ENCODE data around the gene COX4I2.

The COX4I2 gene

DNA sequence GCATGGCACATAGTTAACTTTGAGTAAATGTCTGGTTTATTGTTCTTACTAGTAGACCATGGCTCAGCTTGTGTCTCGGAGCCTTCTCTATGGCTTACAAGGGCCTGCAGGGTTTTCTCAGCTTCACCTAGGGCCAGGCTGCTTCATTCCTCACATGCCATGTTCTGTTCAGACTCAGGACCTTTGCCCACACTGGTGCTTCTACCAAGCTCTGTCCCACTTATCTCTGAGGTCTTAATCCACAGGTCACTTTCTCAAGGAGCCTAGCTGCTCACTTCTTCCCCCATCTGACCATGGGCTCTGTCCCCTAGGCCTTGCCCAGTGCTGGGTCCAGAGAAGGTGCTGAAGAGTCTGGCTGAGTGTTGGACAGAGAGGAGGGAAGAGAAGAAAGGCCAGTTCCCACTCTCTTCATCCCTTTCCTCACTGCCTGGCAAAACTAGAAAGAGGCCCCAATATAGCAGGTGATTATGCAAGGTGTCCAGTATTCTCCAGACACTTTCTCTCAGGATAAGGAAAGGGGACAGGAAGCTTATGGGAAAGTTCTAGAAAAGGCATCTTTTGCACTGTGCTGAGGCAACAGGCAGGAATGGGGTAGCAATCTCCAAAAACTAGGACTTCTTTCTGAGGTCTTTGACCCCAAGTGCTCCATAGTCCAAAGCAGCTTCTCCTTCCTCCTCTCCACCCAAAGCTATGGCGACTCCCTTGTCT lies 40.0 kb downstream of the COX4I2 start:
- DNase-seq (ENCODE audit: low read depth): no peak

DNA sequence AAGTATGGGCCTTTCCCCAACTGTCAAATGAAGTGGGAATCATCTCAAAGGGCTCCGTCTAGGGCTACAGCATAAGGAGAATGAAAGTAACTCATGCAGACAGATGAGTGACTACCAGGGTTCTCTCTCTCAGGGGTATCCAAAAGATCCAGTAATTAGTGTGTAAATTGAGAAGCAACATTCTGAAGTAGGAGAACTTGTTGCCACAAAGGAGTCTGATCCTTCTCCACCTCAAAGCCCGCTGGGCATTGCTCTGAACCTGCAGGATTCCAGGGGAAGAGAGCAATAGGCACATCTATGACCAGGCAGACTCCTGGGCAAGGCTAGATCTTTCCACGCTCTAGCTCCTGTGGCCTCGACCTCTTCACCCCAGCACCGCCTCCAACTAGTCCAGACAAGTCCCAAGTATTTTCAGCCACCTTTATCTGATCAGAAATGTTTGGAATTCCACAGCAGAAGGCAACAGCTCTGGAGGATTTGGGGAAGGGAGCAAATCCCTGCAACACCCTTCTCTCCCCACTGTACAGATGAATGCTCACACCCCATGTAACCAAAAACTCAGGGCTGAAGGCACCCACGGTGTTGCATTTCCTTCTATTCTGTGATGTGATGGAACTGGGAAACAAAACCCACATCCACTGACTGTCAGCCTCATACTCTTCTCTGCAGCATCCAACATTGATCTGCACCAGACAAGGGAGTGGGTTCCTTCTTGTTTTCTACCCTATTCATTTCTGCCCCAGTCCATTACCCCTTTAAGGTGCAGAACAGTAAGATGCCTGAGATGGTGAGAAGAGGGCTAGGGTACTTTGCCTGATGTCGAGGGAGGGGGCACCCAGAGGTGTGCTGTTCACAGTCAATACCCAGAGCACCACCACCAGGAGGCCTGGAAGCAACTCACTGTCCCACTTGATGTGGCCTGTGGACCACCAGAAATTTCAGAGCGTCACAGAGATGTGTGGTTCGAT lies 41.0 kb downstream of the COX4I2 start:
- DNase-seq (ENCODE audit: low read depth): no peak

- no peak for DNase-seq (ENCODE audit: low read depth)
Observed at GRCh38 chr20:31679357-31680285, 41.9 kb downstream of the COX4I2 start.

- DNase-seq (ENCODE audit: low read depth): no peak
Observed at GRCh38 chr20:31680286-31681127, 42.8 kb downstream of the COX4I2 start.

GRCh38 chr20:31681128-31681727 lies 43.5 kb downstream of the COX4I2 start:
- no peak for DNase-seq (ENCODE audit: low read depth)

- no peak for DNase-seq (ENCODE audit: low read depth)
Observed at GRCh38 chr20:31681769-31682168, 44.1 kb downstream of the COX4I2 start.

DNA sequence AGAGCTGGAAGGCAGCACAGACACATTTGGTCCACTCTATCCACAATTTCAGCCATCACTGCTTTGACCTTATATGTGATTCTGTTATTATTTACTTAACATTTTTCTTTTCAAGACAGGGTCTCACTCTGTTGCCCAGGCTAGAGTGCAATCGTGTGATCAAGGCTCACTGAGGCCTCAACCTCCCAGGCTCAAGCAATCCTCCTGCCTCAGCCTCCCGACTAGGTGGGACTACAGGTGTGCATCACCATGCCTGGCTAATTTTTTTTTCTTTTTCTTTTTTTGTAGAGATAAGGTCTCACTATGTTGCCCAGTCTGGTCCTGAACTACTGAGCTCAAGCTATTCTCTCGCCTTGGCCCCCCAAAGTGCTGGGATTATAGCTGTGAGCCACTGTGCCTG lies 44.6 kb downstream of the COX4I2 start:
- DNase-seq (ENCODE audit: low read depth): no peak

GRCh38 chr20:31682927-31683326 lies 45.2 kb downstream of the COX4I2 start:
- no peak for DNase-seq (ENCODE audit: low read depth)

DNA sequence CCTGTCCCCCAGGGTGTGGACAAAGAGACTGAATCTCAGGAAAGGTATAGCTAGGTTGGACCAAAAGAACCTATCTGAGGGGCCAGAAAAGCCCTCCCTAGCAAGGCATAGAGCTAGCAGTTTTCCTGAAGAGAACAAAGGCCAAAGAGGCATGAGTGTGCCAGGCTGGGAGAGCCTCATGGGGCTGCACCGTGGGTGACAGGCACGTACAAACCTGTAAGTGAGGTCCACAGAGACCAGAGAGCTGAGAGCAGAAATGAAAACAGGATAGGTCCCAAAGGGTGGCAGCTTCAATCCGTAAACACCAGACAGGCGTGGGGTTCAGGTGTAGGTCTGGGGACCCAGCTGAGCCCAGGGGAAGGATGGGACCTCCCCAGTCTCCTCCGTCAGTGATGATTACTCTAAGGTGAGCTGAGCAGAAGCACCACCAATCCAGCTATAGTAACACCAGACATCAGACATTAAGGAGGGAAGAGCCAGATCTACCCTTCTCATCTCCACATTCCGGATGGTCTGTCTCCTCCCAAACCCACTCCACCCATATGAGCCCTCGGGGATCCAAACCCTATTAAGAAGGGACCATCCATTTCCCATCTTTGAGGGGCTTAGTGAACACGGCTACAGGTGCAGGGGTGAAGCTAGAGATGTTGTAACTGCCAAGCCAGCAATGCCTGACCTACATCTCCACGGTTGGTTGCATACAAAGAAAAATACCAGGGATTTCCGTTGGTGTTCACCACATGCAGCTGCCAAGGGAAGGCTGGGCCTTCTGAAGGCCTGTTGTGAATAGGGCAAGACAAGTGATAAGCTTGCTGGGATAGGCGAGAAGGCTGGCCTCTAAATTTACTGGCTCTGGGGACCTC lies 46.7 kb downstream of the COX4I2 start:
- DNase-seq (ENCODE audit: low read depth): no peak

DNA sequence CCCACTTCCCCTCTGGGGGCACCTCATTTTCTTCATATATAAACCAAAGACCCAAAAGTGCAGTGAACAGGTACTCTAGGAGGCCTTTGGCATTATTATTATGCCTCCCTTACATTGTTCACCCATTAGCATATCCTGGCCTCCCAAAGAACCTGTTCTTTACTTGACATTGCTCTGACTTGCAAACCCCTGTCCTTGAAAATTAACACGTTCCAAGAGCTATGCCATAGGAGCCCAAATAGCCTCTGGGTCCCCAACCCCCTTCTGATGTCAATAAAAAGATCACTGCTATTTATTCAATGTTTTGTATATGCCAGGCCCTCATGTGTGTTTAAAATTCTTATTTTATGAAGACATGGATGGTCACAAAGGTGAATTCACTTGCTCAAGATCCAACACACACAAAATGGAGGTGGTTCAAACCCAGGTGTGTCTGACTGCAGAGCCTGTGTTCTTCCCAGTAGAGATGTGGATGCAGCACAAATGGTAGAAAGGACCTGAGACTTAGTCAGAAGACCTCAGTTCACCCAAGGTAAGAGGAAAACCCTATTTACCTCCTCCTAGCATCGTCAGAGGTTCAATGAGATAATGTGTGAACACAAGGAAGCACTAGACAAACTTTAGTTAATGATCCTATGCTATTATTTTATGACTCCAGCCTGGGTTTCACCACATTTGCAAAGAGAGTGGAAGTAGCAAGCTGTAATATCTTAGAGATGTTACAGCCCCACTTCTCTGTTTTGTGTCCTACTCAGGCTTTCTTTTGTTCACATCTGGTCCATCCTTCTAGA lies 48.3 kb downstream of the COX4I2 start:
- DNase-seq (ENCODE audit: low read depth): no peak

DNA sequence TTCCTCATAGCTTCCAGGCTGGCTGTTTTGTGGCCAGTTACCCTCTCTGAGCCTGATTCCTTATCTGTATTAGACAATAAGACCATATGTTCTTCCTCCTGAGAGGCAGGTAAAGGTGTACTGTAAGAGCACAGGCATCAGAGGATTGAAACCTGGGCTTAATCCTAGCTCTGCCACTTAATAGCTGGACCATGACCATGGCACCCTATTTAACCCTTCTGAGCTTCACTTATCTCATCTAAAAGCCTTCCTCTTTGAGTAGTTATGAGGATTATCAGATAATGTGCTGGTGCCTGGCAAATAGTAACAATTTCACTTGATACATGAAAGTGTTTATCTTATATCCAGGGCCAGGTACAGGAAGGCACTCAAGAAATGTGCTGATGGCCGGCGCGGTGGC lies 50.1 kb downstream of the COX4I2 start:
- no peak for DNase-seq (ENCODE audit: low read depth)

- no peak for DNase-seq (ENCODE audit: low read depth)
Observed at GRCh38 chr20:31689141-31689540, 51.4 kb downstream of the COX4I2 start.

DNA sequence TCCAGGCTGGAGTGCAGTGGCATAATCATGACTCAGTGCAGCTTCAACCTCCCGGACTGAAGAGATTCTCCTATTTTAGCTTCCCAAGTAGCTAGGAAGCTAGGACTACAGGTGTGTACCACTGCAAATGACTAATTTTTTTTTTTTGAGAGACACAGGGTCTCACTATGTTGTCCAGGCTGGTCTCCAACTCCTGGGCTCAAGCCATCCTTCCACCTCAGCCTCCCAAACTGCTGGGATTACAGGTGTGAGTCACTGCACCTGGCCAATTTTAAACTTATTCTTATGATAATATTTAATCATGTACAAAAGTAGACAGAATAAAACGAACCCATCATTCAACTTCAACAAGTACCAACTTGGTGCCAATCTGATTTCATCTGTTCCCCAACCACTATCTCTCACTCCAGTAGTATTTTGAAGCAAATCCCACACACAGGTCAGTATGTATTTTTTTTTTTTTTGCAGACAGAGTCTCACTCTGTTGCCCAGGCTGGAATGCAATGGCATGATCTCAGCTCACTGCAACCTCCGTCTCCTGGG lies 52.5 kb downstream of the COX4I2 start:
- no peak for DNase-seq (ENCODE audit: low read depth)

GRCh38 chr20:31691646-31692275 lies 54.0 kb downstream of the COX4I2 start:
- DNase-seq (ENCODE audit: low read depth): no peak

GRCh38 chr20:31693402-31693801 lies 55.7 kb downstream of the COX4I2 start:
- no peak for DNase-seq (ENCODE audit: low read depth)

GRCh38 chr20:31693987-31694661 lies 56.4 kb downstream of the COX4I2 start:
- DNase-seq (ENCODE audit: low read depth): no peak

Measured in non-pigmented ciliary epithelial cell (primary cell).